ENCODE results near the gene EGLN3.

The EGLN3 gene

DNA sequence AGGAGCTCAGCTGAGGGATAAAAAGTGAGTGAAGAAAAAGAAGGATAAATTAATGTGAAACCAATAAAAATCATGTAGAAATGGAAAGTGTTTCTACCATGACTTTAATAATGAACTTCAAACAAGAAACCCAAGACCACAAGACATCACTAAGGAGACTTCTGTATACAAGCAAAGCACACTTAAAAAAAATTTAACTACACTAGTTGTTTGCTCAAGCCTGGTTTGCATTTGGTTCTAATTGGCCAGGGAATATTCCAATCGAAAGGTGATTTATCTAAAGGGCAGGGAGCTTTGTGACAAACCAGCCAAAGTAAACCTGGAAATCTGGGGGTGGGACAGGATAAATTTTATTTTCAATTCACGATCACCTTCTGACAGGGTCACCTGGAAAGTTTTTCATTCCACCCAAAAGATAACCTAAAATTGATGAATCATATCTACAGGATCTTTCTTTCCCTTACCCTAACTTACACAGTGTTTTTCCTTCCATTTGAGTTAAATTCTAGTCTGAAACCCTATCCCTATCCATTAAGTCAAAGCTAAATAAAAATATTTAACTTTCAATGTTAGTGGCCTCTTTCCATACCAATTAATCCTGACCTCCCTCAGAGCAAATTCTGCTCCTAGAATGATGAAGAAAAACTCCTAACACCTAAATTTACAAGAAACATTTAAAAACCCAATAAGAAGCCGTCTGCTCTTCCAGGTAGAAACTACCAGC lies 2.6 kb downstream of the EGLN3 start:
- DNase-seq (ENCODE audit: low read depth), result no peak
- TF ChIP-seq, protein P1, sequence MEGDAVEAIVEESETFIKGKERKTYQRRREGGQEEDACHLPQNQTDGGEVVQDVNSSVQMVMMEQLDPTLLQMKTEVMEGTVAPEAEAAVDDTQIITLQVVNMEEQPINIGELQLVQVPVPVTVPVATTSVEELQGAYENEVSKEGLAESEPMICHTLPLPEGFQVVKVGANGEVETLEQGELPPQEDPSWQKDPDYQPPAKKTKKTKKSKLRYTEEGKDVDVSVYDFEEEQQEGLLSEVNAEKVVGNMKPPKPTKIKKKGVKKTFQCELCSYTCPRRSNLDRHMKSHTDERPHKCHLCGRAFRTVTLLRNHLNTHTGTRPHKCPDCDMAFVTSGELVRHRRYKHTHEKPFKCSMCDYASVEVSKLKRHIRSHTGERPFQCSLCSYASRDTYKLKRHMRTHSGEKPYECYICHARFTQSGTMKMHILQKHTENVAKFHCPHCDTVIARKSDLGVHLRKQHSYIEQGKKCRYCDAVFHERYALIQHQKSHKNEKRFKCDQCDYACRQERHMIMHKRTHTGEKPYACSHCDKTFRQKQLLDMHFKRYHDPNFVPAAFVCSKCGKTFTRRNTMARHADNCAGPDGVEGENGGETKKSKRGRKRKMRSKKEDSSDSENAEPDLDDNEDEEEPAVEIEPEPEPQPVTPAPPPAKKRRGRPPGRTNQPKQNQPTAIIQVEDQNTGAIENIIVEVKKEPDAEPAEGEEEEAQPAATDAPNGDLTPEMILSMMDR (conservative IDR thresholded peaks at IDR 0.05; ENCODE audit: low read depth, low read length), result no peak
- H3K4me3 ChIP-seq (ENCODE audit: low read depth, low read length), result no peak overlapping the region

DNA sequence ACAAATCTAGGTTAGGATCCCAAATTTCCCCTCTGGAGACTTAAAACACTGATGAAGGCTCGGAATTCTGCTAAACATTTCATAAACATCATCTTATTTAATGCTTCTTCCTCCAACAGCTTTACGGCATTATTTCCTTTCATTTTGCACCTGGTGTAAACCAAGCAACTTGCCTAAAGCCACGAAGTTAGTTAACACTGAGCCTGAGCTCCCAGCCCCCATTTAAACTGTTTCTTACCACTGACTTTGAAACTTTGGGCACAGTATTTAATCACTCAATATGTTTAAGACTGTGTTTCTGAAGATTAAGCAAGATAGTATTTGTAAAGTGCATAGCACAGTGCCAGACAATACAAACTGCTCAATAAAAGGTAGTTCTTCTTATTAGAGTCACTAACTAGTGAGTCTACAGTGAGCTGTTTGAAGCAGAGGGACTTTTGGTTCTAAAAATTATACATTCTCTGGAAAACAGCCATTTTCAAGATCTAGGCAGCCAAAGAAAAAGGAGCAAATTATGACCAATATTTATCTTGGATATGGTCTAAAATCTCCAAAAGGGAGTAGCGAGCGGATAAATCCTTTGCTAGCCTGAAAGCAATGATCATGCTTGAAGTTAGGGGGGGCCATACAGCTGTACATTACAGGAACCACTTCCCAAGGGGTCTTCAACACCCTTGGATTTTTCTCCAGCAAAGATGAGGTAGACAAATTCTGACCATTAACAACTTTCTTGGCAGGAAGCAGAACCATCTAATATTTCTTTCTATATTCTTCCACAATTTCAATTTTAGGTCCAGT lies 4.0 kb downstream of the EGLN3 start:
- no peak for DNase-seq (ENCODE audit: low read depth)
- no peak overlapping the region for H3K4me3 ChIP-seq (ENCODE audit: low read depth, low read length)
- TF ChIP-seq, protein P1 (conservative IDR thresholded peaks at IDR 0.05; ENCODE audit: low read depth, low read length), result no peak

DNA sequence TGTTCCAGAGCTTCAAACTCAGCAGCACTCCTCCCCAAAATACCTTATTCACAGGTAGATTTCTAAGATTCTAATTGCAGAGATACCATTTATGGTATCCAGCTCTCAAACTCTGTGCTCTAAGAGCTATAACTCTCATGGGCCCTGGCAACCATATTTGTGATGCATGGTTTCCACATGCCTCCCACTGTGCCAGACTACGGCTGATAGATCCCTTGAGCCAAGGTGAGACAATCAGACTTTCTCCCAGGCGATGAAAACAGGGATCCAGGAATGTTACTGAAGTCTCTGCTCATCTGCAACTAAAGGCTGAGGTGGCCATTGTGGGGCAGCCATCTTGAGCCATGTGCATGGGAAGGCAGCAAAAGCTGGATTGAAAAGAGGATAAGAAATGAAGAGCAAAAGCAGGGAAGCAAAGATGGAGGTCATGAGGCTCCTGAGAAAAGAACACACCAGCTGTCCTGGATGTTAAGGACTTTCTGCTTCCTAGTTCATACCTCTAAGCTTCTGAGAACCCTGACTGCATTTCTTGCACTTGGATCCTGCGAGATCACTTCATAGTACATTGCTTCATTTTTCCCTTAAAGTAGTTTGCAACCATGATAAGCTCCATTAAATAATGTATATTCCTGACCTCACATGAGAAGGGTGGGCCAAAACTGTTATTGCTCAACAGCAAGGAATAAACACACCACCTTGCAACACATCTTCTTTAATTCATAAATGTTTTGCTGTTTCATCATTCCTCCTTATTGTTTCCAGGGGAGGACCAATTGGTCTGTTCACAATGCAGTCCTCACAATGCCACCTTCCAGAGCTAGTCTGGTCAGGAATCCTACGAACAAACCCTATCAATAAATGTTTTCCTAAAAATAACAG lies 5.4 kb downstream of the EGLN3 start:
- DNase-seq (ENCODE audit: low read depth), result no peak
- H3K4me3 ChIP-seq (ENCODE audit: low read depth, low read length), result no peak overlapping the region
- TF ChIP-seq, protein P1 (conservative IDR thresholded peaks at IDR 0.05; ENCODE audit: low read depth, low read length), result no peak

DNA sequence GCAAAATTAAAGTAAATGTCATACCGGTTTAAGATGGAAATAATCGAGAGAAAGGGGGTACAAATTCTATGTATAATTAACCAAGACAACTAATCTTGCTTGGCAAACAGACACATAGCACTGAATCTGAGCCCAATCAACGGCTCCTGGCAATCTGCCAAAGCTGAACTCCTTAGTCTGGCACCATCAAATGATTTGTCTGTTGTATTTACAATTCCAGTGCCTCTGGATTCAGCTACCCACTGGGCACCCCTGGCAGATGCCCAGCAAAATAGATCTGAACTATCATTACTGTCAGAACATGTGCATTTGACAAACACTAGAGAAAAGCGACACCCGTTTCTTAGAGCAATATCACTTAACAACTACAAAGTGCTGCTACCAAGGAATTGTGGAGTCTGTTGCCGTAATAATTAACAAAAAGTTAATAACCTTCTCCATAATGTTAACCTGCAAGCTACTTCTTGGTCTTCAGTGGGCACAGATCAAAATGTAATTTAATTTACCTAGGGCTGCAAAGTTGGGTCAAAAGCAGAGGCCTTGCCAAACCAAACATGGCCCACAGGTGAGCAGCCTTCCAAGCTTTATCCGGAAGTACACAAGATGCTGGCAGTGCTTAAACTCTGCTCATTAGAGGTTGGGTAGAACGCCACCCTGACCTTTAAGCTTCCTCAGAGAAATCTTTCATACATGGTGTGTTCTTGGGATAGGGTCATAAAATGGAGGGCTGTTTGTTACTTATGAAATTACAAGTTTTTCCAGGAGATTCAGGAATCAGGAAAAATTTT lies 7.6 kb downstream of the EGLN3 start:
- TF ChIP-seq, protein P1 (conservative IDR thresholded peaks at IDR 0.05; ENCODE audit: low read depth, low read length), result no peak
- no peak for DNase-seq (ENCODE audit: low read depth)
- no peak overlapping the region for H3K4me3 ChIP-seq (ENCODE audit: low read depth, low read length)

GRCh38 chr14:33941718-33942117 lies 9.2 kb downstream of the EGLN3 start:
- no peak overlapping the region for H3K4me3 ChIP-seq (ENCODE audit: low read depth, low read length)
- no peak for DNase-seq (ENCODE audit: low read depth)
- TF ChIP-seq, protein P1 (conservative IDR thresholded peaks at IDR 0.05; ENCODE audit: low read depth, low read length), result no peak

DNA sequence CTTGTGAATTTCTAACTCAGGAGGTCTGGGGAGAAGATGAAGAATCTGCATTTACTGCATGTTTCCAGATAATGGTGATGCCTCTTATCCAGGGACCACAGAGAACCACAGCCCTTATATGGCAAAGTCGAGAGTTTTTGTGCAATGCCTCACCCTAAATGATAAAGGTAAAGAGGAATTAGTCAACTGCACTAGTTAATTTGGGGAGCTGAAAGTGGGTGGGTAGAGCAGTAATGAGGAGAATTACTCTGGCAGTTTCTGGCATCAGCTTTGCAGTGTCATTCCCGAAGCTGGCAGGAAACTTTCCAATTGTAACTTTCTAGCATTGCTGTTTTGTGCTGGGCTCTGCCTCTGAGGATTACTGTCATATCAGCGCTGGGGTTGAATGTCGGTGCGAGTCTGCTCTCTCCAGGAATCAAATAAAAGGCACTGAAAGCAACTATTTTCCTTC lies 10.3 kb downstream of the EGLN3 start:
- H3K4me3 ChIP-seq (ENCODE audit: low read depth, low read length), result no peak overlapping the region
- TF ChIP-seq, protein P1 (conservative IDR thresholded peaks at IDR 0.05; ENCODE audit: low read depth, low read length), result no peak
- no peak for DNase-seq (ENCODE audit: low read depth)

Data from choroid plexus epithelial cell (primary cell).